Thoracic aorta (tissue), 2 donors: ENCODE data around the gene TRHDE. TPM values are rescaled to one million over a fixed set of nuclear protein-coding genes. Genes with fewer than 3 reads are reported as not detected.

Experiments used
- ATAC-seq: fragments of 150-250 bp; one replicate; pipeline ENCODE4 v1.8.0; 2017; ENCODE audit warnings: low read depth; ENCODE audit not compliant: insufficient number of reproducible peaks, low FRiP score
- DNase-seq: peaks from one replicate; pipeline ENCODE4 v3.0.0-alpha.2; 2020; ENCODE audit warnings: low spot score
- H3K27ac ChIP-seq, 2 donors: fragments of 200-600 bp; sonication (generic); 1 replicate in 1 of 2; 2 replicates in 1 of 2; pipeline ENCODE4 v1.5.1; 2016; ENCODE audit warnings: mild to moderate bottlenecking in 2 of 2, moderate library complexity in 2 of 2
- H3K27me3 ChIP-seq: fragments of 200-600 bp; sonication (generic); replicated peaks from 2 replicates; pipeline ENCODE4 v1.6.0; 2016; ENCODE audit warnings: mild to moderate bottlenecking; ENCODE audit not compliant: insufficient read depth
- H3K36me3 ChIP-seq: fragments of 200-600 bp; sonication (generic); one replicate; pipeline ENCODE4 v1.5.1; 2016
- H3K4me1 ChIP-seq, 2 donors: fragments of 200-600 bp; sonication (generic); 1 replicate in 1 of 2; 2 replicates in 1 of 2; pipeline versions ENCODE4 v1.5.1 to v1.6.0; 2016; ENCODE audit warnings: low read depth in 2 of 2, mild to moderate bottlenecking in 1 of 2; ENCODE audit not compliant: control insufficient read depth in 1 of 2
- H3K4me3 ChIP-seq: fragments of 200-600 bp; sonication (generic); 2 replicates; pipeline ENCODE4 v1.5.1; 2016; ENCODE audit warnings: mild to moderate bottlenecking
- H3K9me3 ChIP-seq: fragments of 200-600 bp; sonication (generic); 2 replicates; pipeline ENCODE4 v1.5.1; 2016
- CTCF ChIP-seq: fragments of 200-600 bp; sonication (generic); IDR thresholded peaks from one replicate; pipeline ENCODE4 v1.5.1; 2019; ENCODE audit warnings: antibody characterized with exemption
- total RNA-seq, 2 donors: library from RNA; depleted of rRNA; stranded (reverse); fragments of >200 nt; gene quantifications; one replicate each; pipeline versions ENCODE4 v1.1.0 to v1.2.3, GENCODE V29; 2016

Gene TRHDE
- total RNA-seq, 2 donors from 2014 or later: 3.5 to 3.7 TPM

DNA sequence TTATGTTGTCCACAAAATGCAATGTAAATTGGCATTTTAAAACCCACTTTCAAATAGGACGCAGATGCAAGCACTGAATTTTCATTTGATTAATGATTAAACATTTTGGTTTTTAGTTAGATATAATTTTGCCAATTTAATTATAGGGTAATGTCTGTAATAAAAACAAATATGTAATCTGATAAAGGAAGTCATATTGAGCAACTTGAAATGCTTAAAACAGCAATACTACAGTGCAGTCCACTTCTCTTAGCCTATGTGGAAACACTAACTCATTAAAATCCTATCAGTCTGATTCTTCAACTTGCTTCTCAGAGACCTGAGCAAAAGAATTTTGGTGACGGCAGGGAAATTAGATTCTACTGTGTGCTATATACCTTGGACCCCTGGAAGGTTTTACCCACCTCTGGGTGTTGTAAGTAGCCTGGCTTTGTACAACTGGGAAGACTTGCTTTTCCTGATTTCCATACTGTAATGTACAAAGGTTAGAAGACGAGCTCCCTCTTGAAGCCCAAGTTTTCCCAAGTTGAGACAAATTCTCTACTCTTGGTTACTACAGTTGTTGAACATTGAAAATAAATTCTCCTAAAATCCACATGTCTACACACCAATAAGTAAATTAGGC is 4.1 kb downstream of the TRHDE start:
- Histone ChIP-seq H3K36me3 (no peaks in the 10 kb centered on the region), H3K4me3 (no peak overlapping the region), H3K4me1 (peaks cover 0 to 18% of the 10 kb centered on the region in 2 donors), H3K9me3 (no peaks in the 10 kb centered on the region), H3K27ac (peak overlapping the region; percentile 27 to 39), H3K27me3 (no peaks in the 10 kb centered on the region)
- ATAC-seq (no peak), DNase-seq (no peak)
- no peak for TF ChIP-seq CTCF

- H3K27me3 ChIP-seq: no peaks in the 10 kb centered on the region
- H3K9me3 ChIP-seq: no peaks in the 10 kb centered on the region
- peak overlapping the region in 1 of 2 donors; percentile 27 for H3K27ac ChIP-seq
- DNase-seq: no peak
- ATAC-seq: no peak
- H3K36me3 ChIP-seq: no peaks in the 10 kb centered on the region
- no peak for TF ChIP-seq CTCF
- no peak overlapping the region for H3K4me3 ChIP-seq
- H3K4me1 ChIP-seq: peaks cover 0 to 18% of the 10 kb centered on the region in 2 donors
These were observed 5.2 kb downstream of the TRHDE start for GRCh38 chr12:72277415-72277814.

GRCh38 chr12:72278894-72279293 is 6.7 kb downstream of the TRHDE start:
- DNase-seq: no peak
- H3K4me1 ChIP-seq: peaks cover 0 to 14% of the 10 kb centered on the region in 2 donors
- H3K27me3 ChIP-seq: no peaks in the 10 kb centered on the region
- H3K9me3 ChIP-seq: no peaks in the 10 kb centered on the region
- H3K4me3 ChIP-seq: no peak overlapping the region
- no peaks in the 10 kb centered on the region for H3K36me3 ChIP-seq
- no peak for TF ChIP-seq CTCF
- no peak for ATAC-seq
- H3K27ac ChIP-seq: no peak overlapping the region

DNA sequence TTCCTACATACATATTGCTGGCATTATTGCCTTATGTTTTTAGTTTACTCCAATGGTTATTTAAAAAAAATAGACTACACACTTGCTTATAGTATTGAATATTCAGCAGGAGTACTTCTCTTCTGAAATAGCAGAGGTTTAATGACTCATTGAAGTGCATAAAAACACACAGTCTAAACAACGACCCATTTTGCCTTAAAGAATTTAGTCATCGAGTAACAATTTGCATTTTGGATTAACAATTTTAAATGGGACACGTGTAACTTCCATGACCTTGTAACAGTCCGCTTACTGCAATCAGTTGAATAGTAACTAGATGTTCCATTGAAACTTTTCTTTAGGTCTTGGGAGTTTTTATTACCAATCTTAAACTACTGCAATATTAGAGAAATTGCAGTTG is 9.0 kb downstream of the TRHDE start:
- H3K27ac ChIP-seq: no peak overlapping the region
- no peak for ATAC-seq
- no peak for TF ChIP-seq CTCF
- H3K9me3 ChIP-seq: no peaks in the 10 kb centered on the region
- H3K36me3 ChIP-seq: no peaks in the 10 kb centered on the region
- H3K27me3 ChIP-seq: no peaks in the 10 kb centered on the region
- peaks cover 0 to 7% of the 10 kb centered on the region in 2 donors for H3K4me1 ChIP-seq
- H3K4me3 ChIP-seq: no peak overlapping the region
- DNase-seq: no peak

DNA sequence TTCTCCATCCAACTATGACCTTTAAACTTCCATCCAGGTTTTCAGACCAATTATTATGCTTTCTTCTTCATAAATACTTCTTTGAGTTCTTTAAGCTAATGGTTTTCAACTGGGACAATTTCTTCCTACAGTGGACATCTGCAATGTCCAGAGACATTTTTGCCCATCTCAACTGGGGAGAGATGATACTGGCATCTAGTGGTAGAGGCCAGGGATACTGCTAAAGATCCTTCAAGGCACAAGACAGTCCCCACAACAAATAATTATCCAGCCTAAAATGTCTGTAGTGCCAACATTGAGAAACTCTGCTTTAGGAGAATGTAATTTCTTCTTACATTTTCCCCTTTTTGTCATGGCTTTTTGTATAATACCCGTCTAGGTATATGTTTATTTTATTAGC is 10.6 kb downstream of the TRHDE start:
- Histone ChIP-seq H3K4me1 (no peaks in the 10 kb centered on the region), H3K4me3 (no peak overlapping the region), H3K36me3 (no peaks in the 10 kb centered on the region), H3K27me3 (no peaks in the 10 kb centered on the region), H3K9me3 (no peaks in the 10 kb centered on the region), H3K27ac (no peak overlapping the region)
- TF ChIP-seq CTCF: peak; percentile 28
- DNase-seq (no peak), ATAC-seq (no peak)
